Measurements from ENCODE around the gene PROX1.

PROX1 gene

GRCh38 chr1:214004795-214005194 lies 17.0 kb downstream of the PROX1 start:
- ChIA-PET CTCF (interaction anchor here (1.6 kb wide), 1 partner anchor 17 kb away, joined by 4 read pairs; no protein-coding TSS in a partner anchor), POLR2A (no interaction called here)
- no peak for DNase-seq (ENCODE audit: extremely low spot score)
- TF ChIP-seq, protein P1, sequence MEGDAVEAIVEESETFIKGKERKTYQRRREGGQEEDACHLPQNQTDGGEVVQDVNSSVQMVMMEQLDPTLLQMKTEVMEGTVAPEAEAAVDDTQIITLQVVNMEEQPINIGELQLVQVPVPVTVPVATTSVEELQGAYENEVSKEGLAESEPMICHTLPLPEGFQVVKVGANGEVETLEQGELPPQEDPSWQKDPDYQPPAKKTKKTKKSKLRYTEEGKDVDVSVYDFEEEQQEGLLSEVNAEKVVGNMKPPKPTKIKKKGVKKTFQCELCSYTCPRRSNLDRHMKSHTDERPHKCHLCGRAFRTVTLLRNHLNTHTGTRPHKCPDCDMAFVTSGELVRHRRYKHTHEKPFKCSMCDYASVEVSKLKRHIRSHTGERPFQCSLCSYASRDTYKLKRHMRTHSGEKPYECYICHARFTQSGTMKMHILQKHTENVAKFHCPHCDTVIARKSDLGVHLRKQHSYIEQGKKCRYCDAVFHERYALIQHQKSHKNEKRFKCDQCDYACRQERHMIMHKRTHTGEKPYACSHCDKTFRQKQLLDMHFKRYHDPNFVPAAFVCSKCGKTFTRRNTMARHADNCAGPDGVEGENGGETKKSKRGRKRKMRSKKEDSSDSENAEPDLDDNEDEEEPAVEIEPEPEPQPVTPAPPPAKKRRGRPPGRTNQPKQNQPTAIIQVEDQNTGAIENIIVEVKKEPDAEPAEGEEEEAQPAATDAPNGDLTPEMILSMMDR (IDR thresholded peaks at IDR 0.05; ENCODE audit: control extremely low read depth, extremely low read depth, low read depth, missing control alignments) = no peak

- TF ChIP-seq, protein P1 (IDR thresholded peaks at IDR 0.05; ENCODE audit: control extremely low read depth, extremely low read depth, low read depth, missing control alignments) = no peak
- ChIA-PET CTCF (no interaction called here), POLR2A (no interaction called here)
- DNase-seq (ENCODE audit: extremely low spot score) = no peak
Observed at GRCh38 chr1:214005708-214006107, 17.9 kb downstream of the PROX1 start.

DNA sequence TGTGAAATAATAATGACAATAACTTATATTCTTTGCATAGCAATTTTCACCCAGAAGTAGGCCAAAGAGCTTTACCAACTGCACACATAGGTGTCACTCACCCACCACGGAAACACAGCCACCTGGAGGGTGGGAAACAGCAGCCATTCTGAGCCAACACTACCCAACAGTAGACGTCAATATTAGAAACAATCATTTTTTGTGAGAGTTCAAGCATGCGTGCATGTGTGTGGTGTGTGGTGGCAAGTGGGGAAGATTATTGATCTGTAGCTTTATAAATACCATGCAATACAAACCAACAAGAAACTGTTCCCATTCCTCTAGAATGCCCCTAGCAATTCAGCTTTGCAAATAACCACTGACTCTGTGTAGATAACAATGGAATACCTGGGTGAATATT lies 19.1 kb downstream of the PROX1 start:
- ChIA-PET CTCF (no interaction called here), POLR2A (no interaction called here)
- no peak for DNase-seq (ENCODE audit: extremely low spot score)
- TF ChIP-seq, protein P1 (IDR thresholded peaks at IDR 0.05; ENCODE audit: control extremely low read depth, extremely low read depth, low read depth, missing control alignments) = no peak

- DNase-seq (ENCODE audit: extremely low spot score) = no peak
- POLR2A ChIA-PET = no interaction called here
- CTCF ChIA-PET = no interaction called here
- TF ChIP-seq, protein P1 (IDR thresholded peaks at IDR 0.05; ENCODE audit: control extremely low read depth, extremely low read depth, low read depth, missing control alignments) = no peak
Observed at GRCh38 chr1:214008347-214008746, 20.6 kb downstream of the PROX1 start.

DNA sequence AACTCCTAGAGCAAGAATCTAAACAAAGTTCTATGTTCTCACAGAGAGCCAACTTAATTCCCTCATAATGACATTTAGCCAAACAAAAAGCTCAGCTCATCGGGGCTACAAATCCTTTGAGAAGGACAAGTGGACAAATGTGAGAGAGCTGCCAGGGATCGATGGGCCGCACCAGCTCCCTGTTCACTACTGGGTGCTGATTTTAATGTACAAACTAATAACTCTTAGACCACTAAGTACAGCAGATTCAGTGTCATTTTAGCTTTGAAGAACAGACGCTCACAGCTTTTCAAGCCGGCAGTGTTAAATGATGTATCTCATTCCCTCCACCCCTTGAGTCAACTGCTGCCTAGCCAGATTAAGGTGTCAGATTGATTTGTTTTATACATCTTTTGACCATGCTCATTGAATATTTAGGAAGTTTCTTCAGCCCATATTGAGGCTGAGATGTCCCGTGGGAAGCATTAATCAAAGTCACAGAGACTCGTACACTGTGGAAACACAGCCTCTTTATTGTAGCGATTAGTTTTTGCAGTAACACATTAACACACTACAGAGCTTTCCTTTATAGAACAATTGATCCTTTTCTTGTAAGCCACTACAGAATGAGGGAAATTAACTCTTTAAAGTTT lies 21.1 kb downstream of the PROX1 start:
- CTCF ChIA-PET = interaction anchor here (1.3 kb wide), 1 partner anchor 8 kb away, joined by 3 read pairs; no protein-coding TSS in a partner anchor
- POLR2A ChIA-PET = no interaction called here

DNA sequence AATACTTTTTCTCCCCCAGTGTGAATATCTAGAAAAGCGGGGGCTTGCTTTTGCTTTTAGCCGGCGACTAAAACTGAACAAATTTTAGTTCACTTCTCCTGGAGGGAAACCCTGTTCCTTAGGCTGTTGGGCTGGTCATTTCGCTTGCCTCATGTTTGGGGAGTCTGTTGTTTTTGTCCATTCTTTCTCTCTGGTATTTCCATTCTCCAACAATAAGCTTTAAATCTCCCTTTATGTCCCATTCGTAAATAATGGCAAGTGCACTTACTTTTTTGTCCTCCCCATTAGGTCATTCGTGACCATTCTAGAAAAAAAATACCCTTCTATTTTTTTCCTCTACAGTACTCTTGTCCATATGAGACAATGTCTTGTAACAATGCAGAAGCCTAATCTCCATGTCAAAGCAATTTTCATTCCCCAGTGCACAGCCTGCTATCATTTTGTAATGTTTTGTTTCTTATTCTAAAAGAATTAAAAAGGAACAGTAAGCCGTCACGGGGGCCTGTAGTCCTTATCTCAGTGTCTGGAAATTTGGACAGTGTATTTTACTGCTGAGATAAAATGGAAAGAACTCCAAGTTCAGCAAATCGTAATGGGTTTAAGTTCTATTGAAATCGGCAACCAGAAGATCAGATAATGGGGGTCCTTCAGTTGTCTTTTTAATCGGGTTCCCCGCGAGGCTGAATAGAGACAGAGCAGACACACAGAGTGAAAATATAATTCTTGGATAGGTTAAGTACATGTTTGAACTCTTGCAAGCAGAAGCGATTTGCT lies 21.8 kb downstream of the PROX1 start:
- TF ChIP-seq, protein P1 (IDR thresholded peaks at IDR 0.05; ENCODE audit: control extremely low read depth, extremely low read depth, low read depth, missing control alignments) = no peak
- POLR2A ChIA-PET = no interaction called here
- CTCF ChIA-PET = interaction anchor here (1.3 kb wide), 1 partner anchor 9 kb away, joined by 3 read pairs; no protein-coding TSS in a partner anchor

More for the DNA sequence above, 21.1 kb downstream of the PROX1 start:
- DNase-seq (ENCODE audit: extremely low spot score) = no peak
- TF ChIP-seq, protein P1 (IDR thresholded peaks at IDR 0.05; ENCODE audit: control extremely low read depth, extremely low read depth, low read depth, missing control alignments) = no peak

More for the DNA sequence above, 21.8 kb downstream of the PROX1 start:
- no peak for DNase-seq (ENCODE audit: extremely low spot score)
